GM12875 (cell line): ENCODE results near the gene CDHR3.
A peak's percentile ranks its signal among the peaks of the same experiment; 100 is the strongest.

ENCODE experiments used
- H3K4me3 ChIP-seq: one replicate; pipeline ENCODE4 v1.5.1; 2011; ENCODE audit warnings: low read depth, low read length, control low read depth
- CTCF ChIP-seq: IDR thresholded peaks from 2 replicates; pipeline ENCODE4 v1.5.1; 2011; ENCODE audit warnings: low read depth, mild to moderate bottlenecking, control low read depth, inconsistent platforms, low read length, moderate library complexity, borderline replicate concordance; ENCODE audit not compliant: insufficient read depth

The CDHR3 gene

GRCh38 chr7:106068986-106069385, 105.9 kb downstream of the CDHR3 start:
- H3K4me3 ChIP-seq, result no peak overlapping the region
- TF ChIP-seq CTCF, result no peak

GRCh38 chr7:106069471-106070200, 106.6 kb downstream of the CDHR3 start:
- H3K4me3 ChIP-seq, result no peak overlapping the region
- TF ChIP-seq CTCF, result no peak

GRCh38 chr7:106070201-106070551, 107.1 kb downstream of the CDHR3 start:
- no peak overlapping the region for H3K4me3 ChIP-seq
- TF ChIP-seq CTCF, result no peak

GRCh38 chr7:106070567-106071254, 107.6 kb downstream of the CDHR3 start:
- no peak for TF ChIP-seq CTCF
- no peak overlapping the region for H3K4me3 ChIP-seq

- TF ChIP-seq CTCF, result no peak
Measured at GRCh38 chr7:106071356-106071998, 108.4 kb downstream of the CDHR3 start.

GRCh38 chr7:106071999-106072714, 109.1 kb downstream of the CDHR3 start:
- H3K4me3 ChIP-seq, result no peak overlapping the region
- no peak for TF ChIP-seq CTCF

More at GRCh38 chr7:106071356-106071998, 108.4 kb downstream of the CDHR3 start:
- H3K4me3 ChIP-seq, result peak overlapping the region; percentile 40

GRCh38 chr7:106072715-106073091, 109.6 kb downstream of the CDHR3 start:
- TF ChIP-seq CTCF, result no peak
- H3K4me3 ChIP-seq, result no peak overlapping the region
